ENCODE results near the gene FADS2.

GRCh38 chr11:61869708-61870451, 41.8 kb downstream of the FADS2 start:
- no peak for TF ChIP-seq CTCF (IDR thresholded peaks at IDR 0.05; ENCODE audit: low read length)
- no peak for TF ChIP-seq EZH2phosphoT487 (IDR thresholded peaks at IDR 0.05; ENCODE audit: low read length)
